ENCODE measurements around the gene OTUB1.

Gene OTUB1

GRCh38 chr11:64025205-64025604 is 39.0 kb downstream of the OTUB1 start:
- DNase-seq (ENCODE audit: low read depth), result no peak

DNA sequence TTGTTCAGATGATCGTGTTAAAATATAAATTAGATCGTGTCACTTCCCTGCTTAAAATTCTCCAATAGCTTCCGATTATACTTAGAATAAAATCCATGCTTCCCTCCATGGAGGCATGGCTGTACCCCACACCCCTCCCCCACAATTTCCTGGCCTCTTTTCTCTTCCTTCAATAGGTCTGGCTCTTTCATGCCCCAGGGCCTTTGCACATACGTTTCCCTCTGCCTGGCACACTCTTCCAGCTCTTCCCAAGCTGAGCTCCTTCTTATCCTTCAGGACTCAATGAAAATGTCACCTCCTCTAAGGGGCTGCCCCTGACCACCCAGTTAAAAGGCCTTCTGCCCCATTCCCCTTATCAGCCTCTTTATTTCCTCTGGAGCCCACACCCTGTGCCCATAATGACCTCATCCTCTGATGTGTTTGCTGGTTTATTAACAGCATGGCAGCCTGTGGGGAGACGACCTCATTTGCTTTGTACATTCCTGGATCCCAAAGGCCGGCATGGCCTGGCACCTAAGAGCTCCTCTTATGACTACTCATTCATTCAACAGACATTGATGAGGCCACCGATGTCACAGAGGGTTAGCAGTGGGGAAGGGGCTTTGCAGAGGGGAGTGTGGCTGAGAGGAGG is 40.5 kb downstream of the OTUB1 start:
- DNase-seq (ENCODE audit: low read depth), result no peak

DNA sequence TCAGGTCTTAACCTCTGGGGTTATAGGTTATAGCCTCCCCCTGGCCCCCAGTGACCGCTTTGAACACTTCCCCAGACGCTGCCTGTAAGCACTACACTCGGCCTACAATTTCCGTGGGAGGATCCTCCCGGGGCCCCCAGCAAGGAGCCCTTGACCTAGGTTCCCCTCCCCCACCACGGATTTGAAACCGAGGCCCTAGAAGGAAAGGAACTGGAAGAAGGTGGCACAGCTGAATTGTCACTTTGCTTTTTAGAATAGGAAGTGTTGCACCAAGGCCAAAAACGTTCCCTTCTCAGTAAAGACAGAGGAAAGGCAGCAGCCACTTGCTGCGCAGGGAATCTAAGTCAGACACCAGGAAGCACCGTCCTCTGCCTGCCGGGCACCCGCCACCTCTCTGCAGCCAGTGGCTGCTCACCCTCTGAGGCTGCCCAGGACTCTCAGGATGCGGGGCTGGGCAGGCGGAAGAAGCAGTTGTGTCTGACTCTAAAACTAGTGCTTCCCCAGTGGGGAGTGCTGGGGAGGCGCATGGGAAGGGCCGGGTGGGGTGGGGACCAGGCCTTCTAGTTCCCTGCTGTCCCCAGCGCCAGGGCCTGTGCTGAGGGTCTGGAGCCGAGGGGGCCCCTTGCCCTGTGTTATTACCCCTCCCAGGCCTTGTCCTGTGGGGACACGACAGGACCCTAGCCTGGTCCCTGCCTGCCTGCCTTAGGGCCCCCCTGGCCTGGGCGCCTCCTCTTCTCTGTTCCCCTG is 41.6 kb downstream of the OTUB1 start:
- no peak for DNase-seq (ENCODE audit: low read depth)

- no peak for DNase-seq (ENCODE audit: low read depth)
These were observed 42.3 kb downstream of the OTUB1 start for GRCh38 chr11:64028398-64029115.

GRCh38 chr11:64029773-64030172 is 43.5 kb downstream of the OTUB1 start:
- DNase-seq (ENCODE audit: low read depth), result no peak

DNA sequence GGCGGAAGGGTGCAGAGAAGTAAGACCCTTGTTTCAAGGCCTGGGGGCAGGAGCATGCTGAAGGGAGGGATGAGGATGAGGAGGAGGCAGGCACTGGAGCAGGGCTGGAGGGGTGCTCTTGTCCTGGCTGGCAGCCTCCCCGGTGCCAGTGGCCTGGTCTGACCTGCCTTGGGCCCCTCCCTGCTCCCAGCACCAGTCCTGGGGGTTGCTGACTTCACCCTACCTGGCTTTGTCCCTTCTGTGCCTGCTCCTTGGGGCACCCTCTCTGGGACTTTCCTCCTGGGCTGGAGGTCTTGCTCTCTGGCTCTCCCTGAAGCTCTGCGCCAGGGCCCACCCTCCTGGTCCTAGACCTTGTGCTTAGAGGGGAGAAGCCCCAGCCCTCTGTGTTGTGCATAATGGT is 44.8 kb downstream of the OTUB1 start:
- no peak for DNase-seq (ENCODE audit: low read depth)

GRCh38 chr11:64032050-64032449 is 45.8 kb downstream of the OTUB1 start:
- DNase-seq (ENCODE audit: low read depth), result no peak

- DNase-seq (ENCODE audit: low read depth), result no peak
These were observed 48.2 kb downstream of the OTUB1 start for GRCh38 chr11:64034411-64034811.

- DNase-seq (ENCODE audit: low read depth), result no peak
These were observed 48.9 kb downstream of the OTUB1 start for GRCh38 chr11:64035081-64035524.

DNA sequence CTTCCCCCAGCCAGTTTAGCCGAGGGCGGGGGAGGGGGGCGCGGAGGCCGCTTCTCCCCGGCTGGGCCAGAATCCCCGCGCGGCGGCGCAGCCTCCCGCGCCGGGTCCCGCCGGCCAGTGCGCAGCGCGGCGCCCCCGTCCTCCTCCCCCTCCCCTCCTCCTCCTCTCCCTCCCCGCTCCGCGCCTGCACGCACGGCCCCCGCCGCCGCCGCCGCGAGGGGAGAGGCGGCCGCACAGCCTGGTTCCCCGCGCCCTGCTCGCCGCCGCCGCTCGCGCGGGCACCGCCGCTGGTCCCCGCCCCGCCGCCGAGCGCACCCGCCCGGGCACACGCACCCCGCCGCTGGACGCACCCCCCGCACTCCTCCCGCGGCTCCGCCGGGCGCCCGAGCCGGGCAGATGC is 49.3 kb downstream of the OTUB1 start, which contains the start of gene FLRT1:
FLRT1 (plus strand) TSS at position 356 of the 400 bp plus-strand sequence. CDS start 80,337 bp downstream, outside the sequence.
- DNase-seq (ENCODE audit: low read depth), result no peak

GRCh38 chr11:64036087-64037026 is 50.1 kb downstream of the OTUB1 start:
- DNase-seq (ENCODE audit: low read depth), result no peak

DNA sequence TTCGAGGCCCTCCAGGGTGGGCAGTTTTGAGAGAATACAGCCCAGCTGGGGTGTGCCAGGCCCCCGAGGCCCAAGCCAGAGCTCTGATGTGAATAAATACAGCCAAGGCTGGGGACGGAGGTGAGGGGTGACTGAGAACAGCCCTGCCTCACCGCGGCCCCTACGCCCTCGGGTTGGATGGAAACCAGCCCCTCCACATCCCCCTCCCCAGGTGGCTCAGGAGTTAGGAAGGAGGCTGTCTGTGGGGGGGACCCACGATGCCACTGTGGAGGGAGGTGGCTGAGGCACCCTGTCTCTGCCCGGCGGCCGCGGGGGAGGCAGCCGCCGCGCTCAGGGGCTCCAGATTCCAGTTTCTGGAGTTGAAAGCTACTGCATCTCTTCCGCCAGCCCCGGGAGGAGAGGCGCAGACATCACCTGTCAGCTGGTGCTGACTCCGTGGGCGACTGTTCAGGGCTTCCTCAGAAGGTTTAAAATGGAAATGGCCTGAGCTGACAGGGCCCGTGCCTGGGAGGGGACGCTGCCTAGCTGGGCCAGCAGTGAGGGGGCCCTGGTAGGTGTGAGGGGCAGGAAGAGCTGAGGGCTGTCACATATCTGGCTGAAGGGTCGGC is 50.9 kb downstream of the OTUB1 start:
- DNase-seq (ENCODE audit: low read depth), result no peak

GRCh38 chr11:64038500-64038899 is 52.3 kb downstream of the OTUB1 start:
- no peak for DNase-seq (ENCODE audit: low read depth)

GRCh38 chr11:64039012-64039665 is 52.9 kb downstream of the OTUB1 start:
- no peak for DNase-seq (ENCODE audit: low read depth)

GRCh38 chr11:64040684-64041322 is 54.6 kb downstream of the OTUB1 start:
- no peak for DNase-seq (ENCODE audit: low read depth)

DNA sequence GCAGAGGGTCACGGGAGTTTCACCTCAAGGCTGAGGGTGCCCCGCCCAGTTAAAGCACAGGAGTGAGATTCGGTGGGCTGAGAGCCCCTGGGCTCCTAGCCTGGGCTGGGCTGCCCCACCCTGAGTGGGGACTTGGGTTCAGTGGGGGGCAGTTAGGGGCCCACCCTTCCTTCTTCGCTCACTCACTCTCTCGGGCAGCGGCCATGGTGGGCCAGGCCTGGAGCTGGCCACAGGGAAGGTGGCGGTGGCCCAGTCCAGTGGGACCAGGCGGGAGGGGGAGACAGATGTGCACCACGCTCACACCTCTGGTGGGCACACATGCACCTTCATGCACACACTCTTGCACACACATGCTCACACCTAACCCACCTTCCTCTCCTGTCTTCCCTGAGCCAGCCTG is 55.6 kb downstream of the OTUB1 start:
- DNase-seq (ENCODE audit: low read depth), result no peak

GRCh38 chr11:64042301-64042700 is 56.1 kb downstream of the OTUB1 start:
- no peak for DNase-seq (ENCODE audit: low read depth)

DNA sequence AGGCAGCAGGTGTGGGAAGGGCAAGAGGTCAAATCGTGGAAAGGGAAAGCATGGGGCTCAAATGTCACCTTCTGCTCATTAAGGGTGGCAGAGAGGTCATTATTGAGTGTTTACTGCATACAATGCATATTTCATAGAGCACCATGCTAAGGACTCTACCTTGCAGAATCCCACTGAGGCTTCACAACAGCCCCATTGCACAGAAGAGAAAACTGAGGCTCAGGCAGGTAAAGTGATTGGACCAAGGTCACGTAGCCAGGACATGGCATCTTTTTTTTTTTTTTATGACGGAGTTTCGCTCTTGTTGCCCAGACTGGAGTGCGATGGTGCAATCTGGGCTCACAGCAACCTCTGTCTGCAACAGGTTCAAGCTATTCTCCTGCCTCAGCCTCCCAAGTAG is 57.3 kb downstream of the OTUB1 start:
- no peak for DNase-seq (ENCODE audit: low read depth)

DNA sequence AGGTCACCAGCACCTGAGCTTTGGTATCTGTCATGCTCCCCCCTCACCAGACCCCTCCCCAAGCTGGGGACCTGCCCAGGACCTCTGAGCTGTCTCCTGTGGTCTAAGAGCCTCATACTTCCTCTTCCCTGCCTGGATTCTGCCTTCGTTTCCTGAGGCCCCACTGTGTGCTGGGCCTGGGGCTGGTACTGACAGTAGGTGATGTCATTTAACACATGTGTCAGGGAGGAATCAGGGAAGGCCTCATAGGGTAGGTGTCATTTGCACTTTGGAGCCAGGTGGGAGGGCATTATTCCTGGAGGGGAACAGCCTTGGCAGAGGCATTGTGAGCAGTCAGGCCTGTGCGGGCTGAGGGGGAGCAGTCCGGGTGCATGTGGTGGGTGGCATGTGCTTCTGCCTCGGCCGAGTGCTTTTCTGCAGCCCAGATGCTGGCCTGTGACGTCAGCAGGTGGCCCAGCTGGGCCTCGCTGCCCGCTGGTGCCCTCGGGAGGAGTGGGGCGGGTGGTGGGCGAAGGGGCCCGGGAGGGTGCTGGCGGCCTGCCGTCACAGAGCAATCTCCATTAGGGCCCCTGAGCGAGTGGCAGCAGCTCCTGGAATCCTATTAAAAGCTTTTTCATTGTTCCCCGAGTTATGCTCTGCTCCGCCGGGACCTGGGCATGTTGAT is 58.6 kb downstream of the OTUB1 start:
- no peak for DNase-seq (ENCODE audit: low read depth)

DNA sequence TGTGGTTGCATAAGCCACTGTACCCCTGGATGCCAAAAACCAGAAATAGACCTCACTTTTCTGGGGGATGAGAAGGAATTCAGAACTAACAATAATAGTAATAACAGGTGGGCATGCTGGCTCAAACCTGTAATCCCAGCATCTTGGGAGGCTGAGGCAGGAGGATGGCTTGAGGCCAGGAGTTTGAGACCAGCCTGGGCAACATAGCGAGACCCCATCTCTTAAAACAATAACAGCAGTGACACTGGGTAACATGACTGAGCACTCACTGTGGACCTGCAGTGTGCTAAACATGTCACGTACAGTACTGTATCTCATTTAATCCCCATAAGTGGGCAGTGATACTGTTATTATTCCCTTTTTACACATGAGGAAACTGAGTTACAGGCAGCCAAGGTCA is 59.5 kb downstream of the OTUB1 start:
- DNase-seq (ENCODE audit: low read depth), result no peak

Data from HS-27A (cell line).